Keratinocyte (primary cell): ENCODE results near the gene CYP26C1. TPM values are rescaled to one million over a fixed set of nuclear protein-coding genes. Genes with fewer than 3 reads are reported as not detected.

Experiments used
- DNase-seq: peaks from one replicate; pipeline ENCODE4 v3.0.0-alpha.2; 2011; ENCODE audit warnings: low read depth, missing footprints, low spot score
- FAIRE-seq: peaks from 2 replicates; lab custom pipeline; 2011; peaks lifted over from hg19 to GRCh38; lab: Jason Lieb, UNC
- H2AFZ ChIP-seq: 2 replicates; pipeline ENCODE4 v1.6.0; 2012; ENCODE audit warnings: low read length, control low read depth, inconsistent platforms; ENCODE audit not compliant: control insufficient read depth
- H3K27ac ChIP-seq: 2 replicates; pipeline ENCODE4 v1.5.1; 2011; ENCODE audit warnings: low read length; ENCODE audit not compliant: control insufficient read depth, insufficient read depth
- H3K27me3 ChIP-seq: 3 replicates; pipeline ENCODE4 v1.6.0; 2011; ENCODE audit warnings: low read length; ENCODE audit not compliant: control insufficient read depth, insufficient read depth; ENCODE audit errors: extremely low read depth
- H3K36me3 ChIP-seq, 2 experiments: 2 replicates in 1 of 2; 3 replicates in 1 of 2; pipeline ENCODE4 v1.5.1; 2011; ENCODE audit warnings: low read length in 2 of 2, mild to moderate bottlenecking in 1 of 2; ENCODE audit not compliant: control insufficient read depth in 2 of 2, insufficient read depth in 2 of 2; ENCODE audit errors: extremely low read depth in 1 of 2
- H3K4me1 ChIP-seq: 3 replicates; pipeline ENCODE4 v1.5.1; 2011; ENCODE audit warnings: low read length; ENCODE audit not compliant: control insufficient read depth, insufficient read depth; ENCODE audit errors: extremely low read depth
- H3K4me2 ChIP-seq: 3 replicates; pipeline ENCODE4 v1.6.0; 2011; ENCODE audit warnings: low read depth, low read length; ENCODE audit not compliant: control insufficient read depth, insufficient read depth; ENCODE audit errors: extremely low read depth
- H3K4me3 ChIP-seq, 3 experiments: fragments of 200-600 bp in 1 of 3; sonication (generic) in 1 of 3; 2 replicates in 2 of 3; 3 replicates in 1 of 3; pipeline ENCODE4 v1.5.1; 2011 to 2016; ENCODE audit warnings: low read length in 3 of 3, mild to moderate bottlenecking in 3 of 3, control low read depth in 2 of 3, inconsistent platforms in 1 of 3, low read depth in 1 of 3, mixed read lengths in 1 of 3, mixed run types in 1 of 3, moderate library complexity in 1 of 3; ENCODE audit not compliant: control insufficient read depth in 2 of 3, insufficient read depth in 2 of 3; ENCODE audit errors: extremely low read depth in 1 of 3
- H3K79me2 ChIP-seq: 2 replicates; pipeline ENCODE4 v1.6.0; 2012; ENCODE audit warnings: low read length; ENCODE audit not compliant: control insufficient read depth, insufficient read depth
- H3K9ac ChIP-seq: 3 replicates; pipeline ENCODE4 v1.6.0; 2011; ENCODE audit warnings: low read length; ENCODE audit not compliant: control insufficient read depth, insufficient read depth; ENCODE audit errors: extremely low read depth
- H3K9me1 ChIP-seq: 3 replicates; pipeline ENCODE4 v1.6.0; 2011; ENCODE audit warnings: low read length; ENCODE audit not compliant: control insufficient read depth, insufficient read depth; ENCODE audit errors: extremely low read depth
- H3K9me3 ChIP-seq: 2 replicates; pipeline ENCODE4 v1.5.1; 2012; ENCODE audit warnings: low read depth, low read length; ENCODE audit not compliant: control insufficient read depth
- H4K20me1 ChIP-seq: 3 replicates; pipeline ENCODE4 v1.6.0; 2011; ENCODE audit warnings: low read length; ENCODE audit not compliant: control insufficient read depth, insufficient read depth; ENCODE audit errors: extremely low read depth
- EZH2 ChIP-seq: IDR thresholded peaks from one replicate; pipeline ENCODE4 v1.6.1; 2012; ENCODE audit warnings: inconsistent platforms, mild to moderate bottlenecking, low read length, moderate library complexity
- dilution Hi-C: fragments of 300-500 bp; cut with MboI; formaldehyde crosslinking; loops from one replicate; pipeline ENCODE4 v1.7.0; 2020; ENCODE audit warnings: low sequenced_read_pairs; ENCODE audit not compliant: extremely low pct_ligation_motif_present
- polyA plus RNA-seq, 5 experiments: library from polyadenylated mRNA; depleted of rRNA in 3 of 5; stranded (reverse) in 3 of 5; stranded (forward) in 1 of 5; unstranded in 1 of 5; fragments of >200 nt; gene quantifications; 1 replicate in 1 of 5; 2 replicates in 3 of 5; 3 replicates in 1 of 5; pipeline versions ENCODE4 v1.2.1 to v1.2.3, GENCODE V29; 2011 to 2012; ENCODE audit warnings: missing spikeins in 2 of 5, low read depth in 1 of 5, low replicate concordance in 1 of 5
- TF ChIP-seq, protein P1 (sequence below), 3 experiments: IDR thresholded peaks in 1 of 3; conservative IDR thresholded peaks in 1 of 3; optimal IDR thresholded peaks in 1 of 3; 2 replicates in 2 of 3; 3 replicates in 1 of 3; pipeline versions ENCODE3 to v1.5.1; 2011; ENCODE audit warnings: low read length in 3 of 3, mild to moderate bottlenecking in 3 of 3, moderate library complexity in 2 of 3, control low read depth in 1 of 3, inconsistent platforms in 1 of 3; ENCODE audit not compliant: insufficient read depth in 2 of 3; ENCODE audit errors: extremely low read depth in 1 of 3

CYP26C1 gene
- polyA plus RNA-seq, 1 donor (not counting 4 experiments of a cell fraction or from before 2014, with no cell fraction given): not detected

DNA sequence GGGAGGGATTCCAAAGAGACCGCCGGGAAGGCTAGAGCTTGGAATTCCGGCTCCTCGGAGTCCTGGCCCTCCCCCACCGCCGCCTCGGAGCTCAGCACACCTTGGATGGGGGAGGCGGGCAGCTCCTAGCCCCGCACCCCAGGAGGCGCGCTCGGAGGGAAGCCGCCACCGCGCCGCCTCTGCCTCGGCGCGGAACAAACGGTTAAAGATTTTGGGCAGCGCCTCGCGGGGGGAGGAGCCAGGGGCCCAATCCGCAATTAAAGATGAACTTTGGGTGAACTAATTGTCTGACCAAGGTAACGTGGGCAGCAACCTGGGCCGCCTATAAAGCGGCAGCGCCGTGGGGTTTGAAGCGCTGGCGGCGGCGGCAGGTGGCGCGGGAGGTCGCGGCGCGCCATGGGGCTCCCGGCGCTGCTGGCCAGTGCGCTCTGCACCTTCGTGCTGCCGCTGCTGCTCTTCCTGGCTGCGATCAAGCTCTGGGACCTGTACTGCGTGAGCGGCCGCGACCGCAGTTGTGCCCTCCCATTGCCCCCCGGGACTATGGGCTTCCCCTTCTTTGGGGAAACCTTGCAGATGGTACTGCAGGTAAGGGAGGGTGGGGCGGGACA is 13.0 kb downstream of the CYP26C1 start, which contains the start of gene CYP26A1:
CYP26A1 (plus strand) TSS at position 355 of the 608 bp plus-strand sequence; CDS start at position 397, 42 bp downstream.
- H3K36me3 ChIP-seq: no peaks in the 10 kb centered on the region
- H3K4me1 ChIP-seq: no peaks in the 10 kb centered on the region
- no peak within 1 kb of the TSS for H3K27ac ChIP-seq
- H3K4me3 ChIP-seq: no peak within 1 kb of the TSS
- DNase-seq: no peak
- H3K27me3 ChIP-seq: peaks cover 84% of the 10 kb centered on the region
- H3K9ac ChIP-seq: no peak within 1 kb of the TSS
- H3K4me2 ChIP-seq: no peak within 1 kb of the TSS
- FAIRE-seq: no peak
- no peaks in the 10 kb centered on the region for H3K79me2 ChIP-seq
- H3K9me3 ChIP-seq: no peaks in the 10 kb centered on the region
- H4K20me1 ChIP-seq: no peaks in the 10 kb centered on the region
- no peaks in the 10 kb centered on the region for H3K9me1 ChIP-seq
- no peak within 1 kb of the TSS for H2AFZ ChIP-seq
- no peak for TF ChIP-seq EZH2
- TF ChIP-seq, protein P1, sequence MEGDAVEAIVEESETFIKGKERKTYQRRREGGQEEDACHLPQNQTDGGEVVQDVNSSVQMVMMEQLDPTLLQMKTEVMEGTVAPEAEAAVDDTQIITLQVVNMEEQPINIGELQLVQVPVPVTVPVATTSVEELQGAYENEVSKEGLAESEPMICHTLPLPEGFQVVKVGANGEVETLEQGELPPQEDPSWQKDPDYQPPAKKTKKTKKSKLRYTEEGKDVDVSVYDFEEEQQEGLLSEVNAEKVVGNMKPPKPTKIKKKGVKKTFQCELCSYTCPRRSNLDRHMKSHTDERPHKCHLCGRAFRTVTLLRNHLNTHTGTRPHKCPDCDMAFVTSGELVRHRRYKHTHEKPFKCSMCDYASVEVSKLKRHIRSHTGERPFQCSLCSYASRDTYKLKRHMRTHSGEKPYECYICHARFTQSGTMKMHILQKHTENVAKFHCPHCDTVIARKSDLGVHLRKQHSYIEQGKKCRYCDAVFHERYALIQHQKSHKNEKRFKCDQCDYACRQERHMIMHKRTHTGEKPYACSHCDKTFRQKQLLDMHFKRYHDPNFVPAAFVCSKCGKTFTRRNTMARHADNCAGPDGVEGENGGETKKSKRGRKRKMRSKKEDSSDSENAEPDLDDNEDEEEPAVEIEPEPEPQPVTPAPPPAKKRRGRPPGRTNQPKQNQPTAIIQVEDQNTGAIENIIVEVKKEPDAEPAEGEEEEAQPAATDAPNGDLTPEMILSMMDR (optimal IDR thresholded peaks at IDR 0.05 in 1 of 3, IDR thresholded peaks at IDR 0.05 in 1 of 3, conservative IDR thresholded peaks at IDR 0.05 in 1 of 3; ENCODE audit: extremely low read depth in 1 of 3, insufficient read depth in 2 of 3, low read length in 3 of 3): no peak
- dilution Hi-C loops: no loop called here

DNA sequence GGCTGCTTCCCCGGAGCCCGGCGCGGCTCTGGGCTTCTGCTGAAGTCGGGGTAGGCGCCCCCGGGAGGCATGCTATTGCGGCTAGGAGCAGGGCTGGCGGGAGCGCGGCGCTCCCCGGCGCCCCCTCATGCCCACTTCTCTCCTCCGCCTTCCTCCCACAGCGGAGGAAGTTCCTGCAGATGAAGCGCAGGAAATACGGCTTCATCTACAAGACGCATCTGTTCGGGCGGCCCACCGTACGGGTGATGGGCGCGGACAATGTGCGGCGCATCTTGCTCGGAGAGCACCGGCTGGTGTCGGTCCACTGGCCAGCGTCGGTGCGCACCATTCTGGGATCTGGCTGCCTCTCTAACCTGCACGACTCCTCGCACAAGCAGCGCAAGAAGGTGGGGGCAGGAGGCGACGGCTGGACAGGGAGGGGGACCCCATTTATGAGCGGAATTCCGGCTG is 13.6 kb downstream of the CYP26C1 start:
- Histone ChIP-seq H3K79me2 (no peaks in the 10 kb centered on the region), H3K9ac (no peak overlapping the region), H3K27ac (no peak overlapping the region), H3K4me1 (no peaks in the 10 kb centered on the region), H3K9me1 (no peaks in the 10 kb centered on the region), H3K36me3 (no peaks in the 10 kb centered on the region), H3K9me3 (no peaks in the 10 kb centered on the region), H4K20me1 (no peaks in the 10 kb centered on the region), H3K27me3 (peaks cover 79% of the 10 kb centered on the region), H3K4me2 (no peak overlapping the region), H2AFZ (no peak overlapping the region), H3K4me3 (no peak overlapping the region)
- no peak for TF ChIP-seq EZH2
- TF ChIP-seq, protein P1 (optimal IDR thresholded peaks at IDR 0.05 in 1 of 3, IDR thresholded peaks at IDR 0.05 in 1 of 3, conservative IDR thresholded peaks at IDR 0.05 in 1 of 3; ENCODE audit: extremely low read depth in 1 of 3, insufficient read depth in 2 of 3, low read length in 3 of 3): peak in 1 of 3 experiments; percentile 25
- FAIRE-seq (no peak), DNase-seq (no peak)
- dilution Hi-C loops: no loop called here
